WERI-Rb-1 (cell line): Measurements from ENCODE around the gene CD109.

Source experiments
- DNase-seq: peaks from one replicate; pipeline ENCODE4 v3.0.0-alpha.2; 2020
- H3K27ac ChIP-seq: fragments of 250-450 bp; sonication (Bioruptor Pico); 2 replicates; pipeline ENCODE4 v1.5.1; 2020; ENCODE audit warnings: mild to moderate bottlenecking, moderate library complexity
- H3K27me3 ChIP-seq: fragments of 250-450 bp; sonication (Bioruptor Pico); 2 replicates; pipeline ENCODE4 v1.5.1; 2021; ENCODE audit warnings: mild to moderate bottlenecking, low read depth, moderate library complexity; ENCODE audit not compliant: insufficient read depth, severe bottlenecking
- H3K36me3 ChIP-seq: fragments of 250-450 bp; sonication (Bioruptor Pico); 2 replicates; pipeline ENCODE4 v1.5.1; 2020; ENCODE audit warnings: mild to moderate bottlenecking, moderate library complexity
- H3K4me3 ChIP-seq: 2 replicates; pipeline ENCODE4 v1.5.1; 2011; ENCODE audit warnings: low read depth, mild to moderate bottlenecking, control low read depth, low read length
- H3K9me3 ChIP-seq: fragments of 250-450 bp; sonication (Bioruptor Pico); 2 replicates; pipeline ENCODE4 v1.5.1; 2021; ENCODE audit warnings: mild to moderate bottlenecking, moderate library complexity; ENCODE audit not compliant: severe bottlenecking
- TF ChIP-seq, protein P1 (sequence below): IDR thresholded peaks from 2 replicates; pipeline ENCODE4 v1.5.1; 2011; ENCODE audit warnings: low read depth, mild to moderate bottlenecking, control low read depth, inconsistent platforms, low read length

CD109 gene

DNA sequence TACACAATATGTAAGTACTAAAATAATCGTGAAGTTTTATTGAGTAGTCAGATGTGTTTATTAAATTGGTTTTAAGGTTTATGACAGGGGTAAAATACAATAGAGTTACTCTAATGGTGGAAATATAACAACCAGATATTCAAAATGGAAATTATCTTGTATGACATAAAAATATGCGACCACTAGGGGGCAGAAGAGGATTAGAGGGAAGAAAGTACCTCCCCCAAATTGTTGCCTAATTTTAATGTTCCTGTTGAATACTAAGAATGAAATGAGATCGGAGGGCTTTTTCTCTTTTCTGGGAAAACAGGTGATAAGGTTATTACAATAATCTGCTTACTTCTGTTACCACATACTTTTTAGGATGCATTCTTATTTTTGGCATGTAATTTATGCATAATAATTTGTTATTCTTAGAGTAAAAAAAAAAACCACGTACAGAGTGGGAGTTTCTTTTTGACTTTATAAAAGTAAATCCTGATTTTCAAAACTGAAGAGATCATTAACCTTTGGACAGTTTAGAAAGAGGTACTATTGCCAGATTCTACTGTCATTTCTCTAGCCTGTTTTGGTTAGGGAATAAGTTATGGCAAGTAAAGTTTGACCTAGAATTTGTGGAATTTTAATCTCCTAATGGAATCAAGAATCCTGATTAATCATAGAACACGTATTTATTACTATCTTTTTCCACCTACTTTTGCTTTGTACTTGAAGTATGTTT lies 159.2 kb downstream of the CD109 start:
- TF ChIP-seq, protein P1, sequence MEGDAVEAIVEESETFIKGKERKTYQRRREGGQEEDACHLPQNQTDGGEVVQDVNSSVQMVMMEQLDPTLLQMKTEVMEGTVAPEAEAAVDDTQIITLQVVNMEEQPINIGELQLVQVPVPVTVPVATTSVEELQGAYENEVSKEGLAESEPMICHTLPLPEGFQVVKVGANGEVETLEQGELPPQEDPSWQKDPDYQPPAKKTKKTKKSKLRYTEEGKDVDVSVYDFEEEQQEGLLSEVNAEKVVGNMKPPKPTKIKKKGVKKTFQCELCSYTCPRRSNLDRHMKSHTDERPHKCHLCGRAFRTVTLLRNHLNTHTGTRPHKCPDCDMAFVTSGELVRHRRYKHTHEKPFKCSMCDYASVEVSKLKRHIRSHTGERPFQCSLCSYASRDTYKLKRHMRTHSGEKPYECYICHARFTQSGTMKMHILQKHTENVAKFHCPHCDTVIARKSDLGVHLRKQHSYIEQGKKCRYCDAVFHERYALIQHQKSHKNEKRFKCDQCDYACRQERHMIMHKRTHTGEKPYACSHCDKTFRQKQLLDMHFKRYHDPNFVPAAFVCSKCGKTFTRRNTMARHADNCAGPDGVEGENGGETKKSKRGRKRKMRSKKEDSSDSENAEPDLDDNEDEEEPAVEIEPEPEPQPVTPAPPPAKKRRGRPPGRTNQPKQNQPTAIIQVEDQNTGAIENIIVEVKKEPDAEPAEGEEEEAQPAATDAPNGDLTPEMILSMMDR, result 0 out of 2 replicates have a peak, but pooled peaks have one; percentile 8
- H3K27me3 ChIP-seq, result peaks cover 7% of the 10 kb centered on the region
- no peaks in the 10 kb centered on the region for H3K36me3 ChIP-seq
- no peak for DNase-seq
- H3K9me3 ChIP-seq, result no peaks in the 10 kb centered on the region
- H3K4me3 ChIP-seq, result no peak overlapping the region
- H3K27ac ChIP-seq, result no peak overlapping the region

DNA sequence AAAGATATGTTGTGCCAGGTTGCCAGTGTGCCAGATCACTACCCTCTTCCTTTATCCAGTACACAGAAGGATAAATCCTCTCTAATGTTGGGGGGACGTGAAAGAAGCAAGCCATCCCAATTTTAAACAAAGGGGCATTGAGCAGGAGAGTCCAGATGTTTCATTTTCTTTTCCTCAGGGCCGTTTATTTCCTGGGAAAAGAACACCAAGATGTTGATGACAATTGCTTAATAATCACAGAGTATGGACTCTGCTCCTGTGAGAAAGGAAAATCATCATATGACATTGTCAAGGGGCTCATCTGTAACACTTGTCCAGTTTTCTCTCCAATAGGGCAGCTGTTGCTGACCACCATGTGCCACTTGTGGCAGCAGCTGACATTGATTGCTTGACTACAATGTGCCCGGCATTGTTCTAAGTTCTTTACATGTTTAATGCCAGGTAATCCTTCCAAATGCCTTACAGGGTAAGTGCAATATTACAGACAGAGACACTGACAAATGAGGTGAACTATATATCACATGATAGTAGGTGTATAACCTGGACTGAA lies 161.4 kb downstream of the CD109 start:
- H3K9me3 ChIP-seq, result no peaks in the 10 kb centered on the region
- no peak overlapping the region for H3K4me3 ChIP-seq
- H3K36me3 ChIP-seq, result no peaks in the 10 kb centered on the region
- TF ChIP-seq, protein P1, result no peak
- no peak overlapping the region for H3K27ac ChIP-seq
- no peak for DNase-seq
- H3K27me3 ChIP-seq, result peaks cover 7% of the 10 kb centered on the region

DNA sequence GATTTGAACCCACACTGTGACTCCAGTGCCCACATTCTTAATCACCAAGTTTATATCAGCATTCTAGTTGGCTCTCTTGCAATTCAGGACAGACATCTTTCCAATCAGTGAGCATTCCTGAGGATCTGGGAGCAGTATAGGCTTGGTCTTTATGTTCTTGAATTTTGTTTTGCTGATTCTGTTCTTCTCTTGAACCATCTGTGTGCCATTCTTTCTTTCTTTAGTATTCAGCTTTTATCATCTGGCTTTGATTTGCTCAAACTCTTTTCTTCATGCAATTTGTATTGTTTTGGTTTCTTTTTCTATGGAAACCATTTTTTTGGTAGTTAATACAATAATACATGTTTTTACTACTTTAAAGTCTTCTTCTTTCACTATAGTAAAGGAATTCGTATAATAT lies 162.4 kb downstream of the CD109 start:
- Histone ChIP-seq H3K36me3 (no peaks in the 10 kb centered on the region), H3K4me3 (no peak overlapping the region), H3K27ac (no peak overlapping the region), H3K27me3 (peaks cover 7% of the 10 kb centered on the region), H3K9me3 (no peaks in the 10 kb centered on the region)
- no peak for DNase-seq
- TF ChIP-seq, protein P1, result no peak

GRCh38 chr6:73860303-73860702 lies 164.3 kb downstream of the CD109 start:
- TF ChIP-seq, protein P1, result no peak
- Histone ChIP-seq H3K27ac (no peak overlapping the region), H3K27me3 (peaks cover 7% of the 10 kb centered on the region), H3K9me3 (no peaks in the 10 kb centered on the region), H3K36me3 (no peaks in the 10 kb centered on the region), H3K4me3 (no peak overlapping the region)
- no peak for DNase-seq

DNA sequence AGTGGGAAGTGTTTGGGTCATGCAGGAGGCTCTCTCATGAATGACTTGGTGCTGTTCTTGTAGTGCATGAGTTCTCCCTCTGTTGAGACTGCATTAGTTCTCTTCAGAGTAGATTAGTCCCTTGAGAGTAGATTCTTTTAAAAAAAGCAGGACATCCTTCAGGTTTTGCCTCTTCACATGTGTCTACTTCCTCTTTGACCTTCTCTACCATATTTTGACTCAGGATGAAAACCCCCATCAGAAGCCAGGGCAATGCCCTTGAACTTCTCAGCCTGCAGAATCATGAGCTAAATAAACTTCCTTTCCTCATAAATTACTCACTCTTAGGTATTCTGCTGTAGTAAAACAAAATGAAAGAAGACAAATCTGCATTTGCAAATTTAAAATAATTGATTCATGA lies 170.3 kb downstream of the CD109 start:
- Histone ChIP-seq H3K27ac (no peak overlapping the region), H3K9me3 (no peaks in the 10 kb centered on the region), H3K36me3 (no peaks in the 10 kb centered on the region), H3K27me3 (peaks cover 6% of the 10 kb centered on the region), H3K4me3 (no peak overlapping the region)
- DNase-seq, result no peak
- TF ChIP-seq, protein P1, result no peak
